Transverse colon (tissue), 4 donors: Measurements from ENCODE around the gene ENOX1. TPM values are rescaled to one million over a fixed set of nuclear protein-coding genes. Genes with fewer than 3 reads are reported as not detected.

ENCODE experiments used
- DNase-seq: peaks from one replicate; pipeline ENCODE4 v3.0.0-alpha.2; 2019
- H3K27ac ChIP-seq, 4 donors: fragments of 200-600 bp; sonication (generic); 2 replicates each; pipeline ENCODE4 v1.5.1; 2016 to 2018; ENCODE audit warnings: inconsistent platforms in 4 of 4
- H3K27me3 ChIP-seq: fragments of 200-600 bp; sonication (generic); 2 replicates; pipeline ENCODE4 v1.5.1; 2017; ENCODE audit warnings: inconsistent platforms
- H3K36me3 ChIP-seq, 4 donors: fragments of 200-600 bp; sonication (generic); 2 replicates each; pipeline ENCODE4 v1.5.1; 2017 to 2019; ENCODE audit warnings: inconsistent platforms in 4 of 4
- H3K4me1 ChIP-seq, 4 donors: fragments of 200-600 bp; sonication (generic); 2 replicates each; pipeline ENCODE4 v1.5.1; 2017 to 2020; ENCODE audit warnings: inconsistent platforms in 4 of 4
- H3K4me3 ChIP-seq, 4 donors: fragments of 200-600 bp; sonication (generic); 1 replicate in 1 of 4; 2 replicates in 3 of 4; pipeline versions ENCODE4 v1.5.1 to v1.6.1; 2017 to 2019; ENCODE audit warnings: inconsistent platforms in 4 of 4
- H3K9me3 ChIP-seq, 2 donors: fragments of 200-600 bp; sonication (generic); 2 replicates each; pipeline ENCODE4 v1.5.1; 2017 to 2019; ENCODE audit warnings: inconsistent platforms in 2 of 2
- EP300 ChIP-seq: sonication (generic); formaldehyde crosslinking; IDR thresholded peaks from one replicate; pipeline ENCODE4 v1.6.1; 2017; ENCODE audit warnings: antibody characterized with exemption, low read depth
- POLR2A ChIP-seq: fragments of 450-650 bp; IDR thresholded peaks from one replicate; pipeline ENCODE4 v1.6.1; 2016; ENCODE audit warnings: antibody characterized with exemption, mild to moderate bottlenecking, moderate library complexity
- POLR2AphosphoS5 ChIP-seq, 3 donors: sonication (generic); formaldehyde crosslinking; IDR thresholded peaks; one replicate each; pipeline ENCODE4 v1.6.1; 2016; ENCODE audit warnings: antibody characterized with exemption in 3 of 3
- WGBS, 2 donors: methylation state at CpG; one replicate each; pipeline ENCODE4 v1.1.5; 2018; ENCODE audit warnings: low coverage in 1 of 2; 5-methylcytosine and 5-hydroxymethylcytosine counted together
- in situ Hi-C, 4 donors: fragments of 200-750 bp; cut with MboI; loops; one replicate each; pipeline versions ENCODE4 v1.15.0 to v1.15.1; 2017; ENCODE audit warnings: low sequenced_read_pairs in 3 of 4, low pct_ligation_motif_present in 1 of 4, low pct_unique_long_range_greater_than_20kb in 1 of 4
- intact Hi-C: fragments of 100-400 bp; cut with DNase I; formaldehyde crosslinking; loops from one replicate; pipeline ENCODE4 v1.15.1; 2023; ENCODE audit warnings: low total_unique reads
- total RNA-seq, 4 donors: library from RNA; depleted of rRNA; stranded (reverse); fragments of >200 nt; gene quantifications; one replicate each; pipeline ENCODE4 v1.1.0, GENCODE V29; 2016
- TF ChIP-seq, protein P1 (sequence below), 5 experiments: fragments of 200-600 bp in 3 of 5; fragments of 450-650 bp in 2 of 5; sonication (generic) in 3 of 5; IDR thresholded peaks; 1 replicate in 2 of 5; 2 replicates in 3 of 5; pipeline ENCODE4 v1.5.1; 2016 to 2017; ENCODE audit warnings: antibody characterized with exemption in 5 of 5, inconsistent platforms in 3 of 5, mild to moderate bottlenecking in 2 of 5, moderate library complexity in 1 of 5

Gene ENOX1
- total RNA-seq, 4 donors from 2014 or later, result 1.5 to 6.4 (median 2.2) TPM

DNA sequence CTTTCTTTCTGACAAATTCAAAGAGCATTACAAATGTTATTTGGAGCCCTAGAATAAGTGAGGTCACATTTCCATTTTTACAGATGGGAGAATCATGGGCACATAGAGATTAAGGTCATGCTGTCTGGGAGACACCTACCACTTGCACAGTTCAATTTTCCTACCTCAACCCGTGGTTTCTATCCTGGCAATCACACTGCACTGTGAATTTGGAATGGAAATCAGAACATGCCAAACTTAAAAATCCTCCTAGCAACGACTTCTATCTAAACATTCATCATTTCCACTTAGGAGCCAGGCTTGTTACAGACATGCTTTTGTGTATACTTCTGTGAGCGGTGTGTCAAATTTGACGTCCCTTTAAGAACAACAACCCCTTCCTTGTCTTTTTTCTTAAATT is 511.9 kb downstream of the ENOX1 start:
- 47 to 53% methylated on average over 4 of the region's 4 CpGs for WGBS, 2 donors
- Histone ChIP-seq H3K9me3 (no peaks in the 10 kb centered on the region), H3K4me3 (no peak overlapping the region), H3K27me3 (no peaks in the 10 kb centered on the region), H3K36me3 (no peaks in the 10 kb centered on the region), H3K27ac (no peak overlapping the region), H3K4me1 (peaks cover 0 to 11% (median under 1%) of the 10 kb centered on the region in 4 donors)
- TF ChIP-seq EP300 (no peak), POLR2A (no peak), POLR2AphosphoS5 (IDR thresholded peaks at IDR 0.05) (no peak)
- TF ChIP-seq, protein P1, sequence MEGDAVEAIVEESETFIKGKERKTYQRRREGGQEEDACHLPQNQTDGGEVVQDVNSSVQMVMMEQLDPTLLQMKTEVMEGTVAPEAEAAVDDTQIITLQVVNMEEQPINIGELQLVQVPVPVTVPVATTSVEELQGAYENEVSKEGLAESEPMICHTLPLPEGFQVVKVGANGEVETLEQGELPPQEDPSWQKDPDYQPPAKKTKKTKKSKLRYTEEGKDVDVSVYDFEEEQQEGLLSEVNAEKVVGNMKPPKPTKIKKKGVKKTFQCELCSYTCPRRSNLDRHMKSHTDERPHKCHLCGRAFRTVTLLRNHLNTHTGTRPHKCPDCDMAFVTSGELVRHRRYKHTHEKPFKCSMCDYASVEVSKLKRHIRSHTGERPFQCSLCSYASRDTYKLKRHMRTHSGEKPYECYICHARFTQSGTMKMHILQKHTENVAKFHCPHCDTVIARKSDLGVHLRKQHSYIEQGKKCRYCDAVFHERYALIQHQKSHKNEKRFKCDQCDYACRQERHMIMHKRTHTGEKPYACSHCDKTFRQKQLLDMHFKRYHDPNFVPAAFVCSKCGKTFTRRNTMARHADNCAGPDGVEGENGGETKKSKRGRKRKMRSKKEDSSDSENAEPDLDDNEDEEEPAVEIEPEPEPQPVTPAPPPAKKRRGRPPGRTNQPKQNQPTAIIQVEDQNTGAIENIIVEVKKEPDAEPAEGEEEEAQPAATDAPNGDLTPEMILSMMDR (IDR thresholded peaks at IDR 0.05), result no peak
- DNase-seq, result no peak
- in situ Hi-C loops (no loop called here), intact Hi-C loops (no loop called here)

DNA sequence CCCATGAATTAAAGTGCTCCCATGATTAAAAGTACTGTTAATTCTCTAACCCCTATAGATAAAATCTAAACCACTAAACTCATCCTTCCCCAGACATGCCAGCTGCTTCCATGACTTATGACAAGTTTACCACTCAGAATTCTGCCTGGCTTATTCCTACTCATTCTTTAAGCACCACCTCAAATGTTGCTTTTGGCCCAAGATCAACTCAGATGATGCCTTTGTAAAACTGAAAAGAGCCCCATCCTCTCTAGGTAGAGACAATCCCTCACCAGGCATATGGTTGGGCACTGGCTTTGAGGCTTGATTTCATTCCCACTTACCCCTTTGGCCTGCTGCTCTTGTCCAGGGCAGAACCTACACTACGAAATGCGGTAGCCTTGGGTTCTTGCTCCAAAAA is 513.4 kb downstream of the ENOX1 start:
- H3K27ac ChIP-seq, result no peak overlapping the region
- DNase-seq, result no peak
- intact Hi-C loops, result no loop called here
- H3K4me3 ChIP-seq, result no peak overlapping the region
- WGBS, 2 donors, result 93 to 96% methylated on average over 2 of the region's 2 CpGs
- TF ChIP-seq, protein P1 (IDR thresholded peaks at IDR 0.05), result no peak
- TF ChIP-seq POLR2A, result no peak
- TF ChIP-seq EP300, result no peak
- no peak for TF ChIP-seq POLR2AphosphoS5 (IDR thresholded peaks at IDR 0.05)
- no peaks in the 10 kb centered on the region for H3K9me3 ChIP-seq
- H3K36me3 ChIP-seq, result no peaks in the 10 kb centered on the region
- in situ Hi-C loops, result no loop called here
- H3K27me3 ChIP-seq, result no peaks in the 10 kb centered on the region
- peaks cover 0 to 13% (median 6%) of the 10 kb centered on the region in 4 donors for H3K4me1 ChIP-seq

DNA sequence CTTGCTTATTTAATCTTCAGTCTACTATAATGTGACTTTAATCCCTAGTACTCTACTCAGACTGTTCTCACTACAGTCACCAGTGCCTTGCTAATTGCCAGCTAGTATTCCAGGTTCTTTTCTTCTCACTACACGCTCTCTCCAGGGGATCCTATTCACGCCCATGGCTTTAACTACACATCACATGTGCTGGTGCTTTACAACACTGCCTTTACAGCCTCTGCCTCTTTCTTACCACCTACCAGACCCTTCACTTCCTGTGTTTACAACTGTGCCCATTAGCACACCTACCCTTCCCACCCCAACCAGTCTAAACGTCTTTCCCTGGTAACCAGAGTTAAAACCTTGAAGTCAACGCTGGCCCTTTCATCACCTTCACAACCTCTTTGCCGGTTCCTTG is 513.9 kb downstream of the ENOX1 start:
- intact Hi-C loops, result no loop called here
- Histone ChIP-seq H3K4me1 (peaks cover 0 to 13% (median 6%) of the 10 kb centered on the region in 4 donors), H3K27me3 (no peaks in the 10 kb centered on the region), H3K9me3 (no peaks in the 10 kb centered on the region), H3K27ac (no peak overlapping the region), H3K36me3 (no peaks in the 10 kb centered on the region), H3K4me3 (no peak overlapping the region)
- WGBS, 2 donors, result 74 to 81% methylated on average over 5 of the region's 5 CpGs
- DNase-seq, result no peak
- no peak for TF ChIP-seq EP300
- TF ChIP-seq, protein P1 (IDR thresholded peaks at IDR 0.05), result no peak
- no peak for TF ChIP-seq POLR2A
- TF ChIP-seq POLR2AphosphoS5 (IDR thresholded peaks at IDR 0.05), result no peak
- in situ Hi-C loops, result no loop called here

DNA sequence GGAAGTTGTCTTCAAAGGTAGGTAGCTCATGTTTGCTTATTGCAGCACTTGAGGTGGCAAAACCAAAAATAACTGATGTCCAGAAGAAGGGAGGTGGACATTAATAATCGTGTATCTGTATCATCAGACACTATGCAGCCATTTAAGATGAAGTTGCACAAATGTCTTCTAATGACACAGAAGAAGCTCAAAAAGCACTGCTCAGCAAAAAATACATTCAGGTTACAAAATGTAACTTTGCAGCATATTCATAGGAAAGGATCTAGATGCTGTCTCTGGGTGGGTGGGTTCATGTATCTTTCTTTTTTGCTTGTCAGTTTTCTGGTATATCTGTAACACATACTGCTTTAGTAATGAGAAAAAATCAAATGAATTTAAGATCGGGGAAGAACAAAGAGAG is 515.6 kb downstream of the ENOX1 start:
- Histone ChIP-seq H3K36me3 (no peaks in the 10 kb centered on the region), H3K27me3 (no peaks in the 10 kb centered on the region), H3K4me3 (no peak overlapping the region), H3K9me3 (no peaks in the 10 kb centered on the region), H3K4me1 (peaks cover 0 to 13% (median 6%) of the 10 kb centered on the region in 4 donors), H3K27ac (peak overlapping the region in 2 of 4 donors; percentile 46 to 68)
- 89 to 94% methylated on average over 2 of the region's 2 CpGs for WGBS, 2 donors
- no peak for TF ChIP-seq POLR2A
- TF ChIP-seq, protein P1 (IDR thresholded peaks at IDR 0.05), result no peak
- TF ChIP-seq POLR2AphosphoS5 (IDR thresholded peaks at IDR 0.05), result no peak
- no peak for TF ChIP-seq EP300
- intact Hi-C loops, result no loop called here
- no peak for DNase-seq
- in situ Hi-C loops, result no loop called here
